Stomach (tissue), 4 donors: ENCODE results near the gene PTRH2.

Source experiments
- EP300 ChIP-seq: sonication (generic); formaldehyde crosslinking; IDR thresholded peaks from one replicate; pipeline ENCODE4 v1.6.1; 2017; ENCODE audit warnings: antibody characterized with exemption
- POLR2AphosphoS5 ChIP-seq, 3 donors: sonication (generic); formaldehyde crosslinking; IDR thresholded peaks; one replicate each; pipeline ENCODE4 v1.6.1; 2016; ENCODE audit warnings: antibody characterized with exemption in 3 of 3
- TF ChIP-seq, protein P1 (sequence below), 7 experiments: fragments of 450-650 bp in 4 of 7; fragments of 200-600 bp in 3 of 7; sonication (generic) in 3 of 7; IDR thresholded peaks; one replicate each; pipeline ENCODE4 v1.5.1; 2016 to 2019; ENCODE audit warnings: antibody characterized with exemption in 7 of 7, control low read depth in 2 of 7, mild to moderate bottlenecking in 1 of 7

DNA sequence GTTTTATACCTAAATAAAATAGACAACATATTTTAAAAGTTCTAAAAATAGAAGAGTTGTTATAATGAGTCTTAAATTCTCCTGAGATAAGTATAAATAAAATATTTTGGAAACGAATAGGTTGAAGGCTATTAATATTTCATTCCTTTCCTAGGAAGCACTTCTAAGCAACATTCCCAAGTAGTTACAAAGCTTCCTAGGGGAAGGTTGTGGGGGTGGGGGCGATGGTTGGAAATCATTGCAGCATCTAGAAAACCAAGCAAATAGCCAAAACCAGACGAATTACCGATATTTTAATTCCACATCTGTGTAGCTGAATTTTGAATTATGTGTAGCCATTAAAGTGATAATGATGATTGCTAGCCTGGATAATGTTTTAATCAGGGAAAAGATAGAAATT is 26.9 kb downstream of the PTRH2 start:
- TF ChIP-seq, protein P1, sequence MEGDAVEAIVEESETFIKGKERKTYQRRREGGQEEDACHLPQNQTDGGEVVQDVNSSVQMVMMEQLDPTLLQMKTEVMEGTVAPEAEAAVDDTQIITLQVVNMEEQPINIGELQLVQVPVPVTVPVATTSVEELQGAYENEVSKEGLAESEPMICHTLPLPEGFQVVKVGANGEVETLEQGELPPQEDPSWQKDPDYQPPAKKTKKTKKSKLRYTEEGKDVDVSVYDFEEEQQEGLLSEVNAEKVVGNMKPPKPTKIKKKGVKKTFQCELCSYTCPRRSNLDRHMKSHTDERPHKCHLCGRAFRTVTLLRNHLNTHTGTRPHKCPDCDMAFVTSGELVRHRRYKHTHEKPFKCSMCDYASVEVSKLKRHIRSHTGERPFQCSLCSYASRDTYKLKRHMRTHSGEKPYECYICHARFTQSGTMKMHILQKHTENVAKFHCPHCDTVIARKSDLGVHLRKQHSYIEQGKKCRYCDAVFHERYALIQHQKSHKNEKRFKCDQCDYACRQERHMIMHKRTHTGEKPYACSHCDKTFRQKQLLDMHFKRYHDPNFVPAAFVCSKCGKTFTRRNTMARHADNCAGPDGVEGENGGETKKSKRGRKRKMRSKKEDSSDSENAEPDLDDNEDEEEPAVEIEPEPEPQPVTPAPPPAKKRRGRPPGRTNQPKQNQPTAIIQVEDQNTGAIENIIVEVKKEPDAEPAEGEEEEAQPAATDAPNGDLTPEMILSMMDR (IDR thresholded peaks at IDR 0.05): no peak
- no peak for TF ChIP-seq POLR2AphosphoS5 (IDR thresholded peaks at IDR 0.05)
- TF ChIP-seq EP300: no peak
